ENCODE measurements around the gene TOPAZ1. TPM values are rescaled to one million over a fixed set of nuclear protein-coding genes. Genes with fewer than 3 reads are reported as not detected.

Gene TOPAZ1
- total and polyA plus RNA-seq, 2 of the 4 experiments (the other 2 are of a cell fraction) = not detected

DNA sequence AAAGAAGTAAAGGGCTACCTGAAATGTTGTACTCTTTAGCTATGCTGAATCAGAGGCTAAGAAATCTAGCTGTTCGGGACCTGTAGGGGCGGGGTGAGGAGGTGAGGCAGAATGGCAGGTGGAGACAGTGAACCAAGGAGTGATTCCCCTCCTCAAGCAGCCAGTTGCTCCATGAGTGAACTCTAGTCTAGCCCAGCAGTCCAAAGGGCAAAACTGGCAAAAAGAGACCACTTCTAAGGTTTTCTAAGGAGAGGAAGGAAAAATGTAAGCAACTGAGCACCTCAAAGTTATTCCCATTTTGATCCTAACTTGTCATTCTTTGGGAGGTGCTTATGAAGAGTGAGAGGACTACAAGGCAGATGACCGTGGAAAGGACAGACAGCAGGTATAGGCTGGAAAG, 19.3 kb upstream of the TOPAZ1 start:
- in situ Hi-C loops (cut with MboI; ENCODE audit: low sequenced_read_pairs) = no loop called here
- DNase-seq (no peak), ATAC-seq (ENCODE audit: low read depth) (no peak)
- Histone ChIP-seq H3K79me1 (ENCODE audit: low read depth in 1 of 2, low read length in 2 of 2) (no peaks in the 10 kb centered on the region), H4K91ac (ENCODE audit: insufficient read depth, low read depth, low read length) (no peak overlapping the region), H3K4me1 (ENCODE audit: control insufficient read depth, insufficient read depth, low read length) (no peaks in the 10 kb centered on the region), H4K5ac (ENCODE audit: low read depth, low read length) (no peak overlapping the region), H3K27me3 (ENCODE audit: control insufficient read depth, insufficient read depth, low read length) (no peaks in the 10 kb centered on the region; the same call in 1 of the 2 replicates), H3K4ac (ENCODE audit: low read depth, low read length) (no peak overlapping the region), H3K27ac (ENCODE audit: insufficient read depth, low read length) (no peak overlapping the region), H2BK20ac (ENCODE audit: low read depth, low read length) (no peak overlapping the region), H3K18ac (ENCODE audit: low read depth, low read length) (no peak overlapping the region), H2BK120ac (ENCODE audit: low read depth, low read length) (no peak overlapping the region), H3K9ac (ENCODE audit: low read depth, low read length) (no peak overlapping the region), H2AK5ac (ENCODE audit: low read depth, low read length) (no peak overlapping the region), H3K4me3 (ENCODE audit: insufficient read depth, low read depth, low read length) (no peak overlapping the region), H2BK5ac (ENCODE audit: low read depth, low read length, poor library complexity, severe bottlenecking) (no peak overlapping the region), H2AFZ (replicated peaks; ENCODE audit: low read length, poor library complexity) (no peak overlapping the region), H2BK15ac (ENCODE audit: low read depth, low read length) (no peak overlapping the region), H3K4me2 (ENCODE audit: low read depth, low read length) (no peak overlapping the region), H3K9me1 (ENCODE audit: insufficient read depth, low read length) (no peaks in the 10 kb centered on the region), H3K9me3 (ENCODE audit: control insufficient read depth, insufficient read depth, low read length) (no peaks in the 10 kb centered on the region), H2AK9ac (replicated peaks; ENCODE audit: low read depth, low read length, poor library complexity) (no peak overlapping the region), H3K23ac (ENCODE audit: low read depth, low read length) (no peak overlapping the region), H3K56ac (ENCODE audit: extremely low read depth, insufficient read depth, low read length) (no peak overlapping the region), H4K20me1 (ENCODE audit: insufficient read depth, low read length) (no peaks in the 10 kb centered on the region), H4K8ac (ENCODE audit: low read depth in 2 of 2, low read length in 2 of 2) (no peak overlapping the region), H3K36me3 (ENCODE audit: control insufficient read depth, insufficient read depth, low read length) (no peaks in the 10 kb centered on the region), H3K14ac (replicated peaks; ENCODE audit: low read depth, low read length) (no peak overlapping the region)
- dilution Hi-C loops (cut with HindIII; ENCODE audit: low sequenced_read_pairs, unreplicated experiment) = no loop called here
- BruUV-seq (replicated peaks) = no TSS peak
- WGBS, 2 experiments (ENCODE audit: extremely low coverage in 2 of 2, insufficient read length in 1 of 2) = no CpG with 5 or more reads among the region's 3 CpGs
- CTCF ChIA-PET = no interaction called here
- TF ChIP-seq RCOR1 (IDR thresholded peaks at IDR 0.05; ENCODE audit: insufficient replicate concordance, low read length) (no peak), MAZ (IDR thresholded peaks at IDR 0.05; ENCODE audit: borderline replicate concordance, low read depth, low read length) (no peak), CEBPB (IDR thresholded peaks at IDR 0.05; ENCODE audit: low read depth, low read length) (no peak), MAFK (IDR thresholded peaks at IDR 0.05; ENCODE audit: low read depth, low read length) (no peak), RFX5 (IDR thresholded peaks at IDR 0.05; ENCODE audit: low read depth, low read length) (no peak), NFE2L2 (IDR thresholded peaks at IDR 0.05; ENCODE audit: low read depth, low read length) (no peak), USF2 (IDR thresholded peaks at IDR 0.05; ENCODE audit: low read depth, low read length) (no peak), BHLHE40 (IDR thresholded peaks at IDR 0.05; ENCODE audit: low read depth, low read length) (no peak), CHD1 (IDR thresholded peaks at IDR 0.05; ENCODE audit: low read depth, low read length) (no peak), SMC3 (IDR thresholded peaks at IDR 0.05; ENCODE audit: low read depth, low read length) (no peak), ELK1 (IDR thresholded peaks at IDR 0.05; ENCODE audit: borderline replicate concordance, low read depth, low read length) (no peak), MXI1 (IDR thresholded peaks at IDR 0.05; ENCODE audit: borderline replicate concordance, low read depth, low read length) (no peak), POLR2A (IDR thresholded peaks at IDR 0.05; ENCODE audit: low read depth, low read length) (no peak), RAD21 (IDR thresholded peaks at IDR 0.05; ENCODE audit: low read length) (no peak), FOS (IDR thresholded peaks at IDR 0.05; ENCODE audit: low read depth, low read length) (no peak), CTCF (conservative IDR thresholded peaks at IDR 0.05; ENCODE audit: low read depth, low read length) (no peak)
- POLR2A ChIA-PET (ENCODE audit: unreplicated experiment) = no interaction called here
- intact Hi-C loops (cut with micrococcal nuclease) = no loop called here

Measured in IMR-90 (cell line).